H1 (cell line): Measurements from ENCODE around the gene DYSF. TPM values are rescaled to one million over a fixed set of nuclear protein-coding genes. Genes with fewer than 3 reads are reported as not detected.

ENCODE experiments used
- CTCF ChIA-PET: fragments of 300-600 bp; sonication (Branson Sonifier 250); formaldehyde crosslinking; loops from one replicate; lab custom pipeline; 2021; ENCODE audit not compliant: partially characterized antibody; lab: Charles Lee
- POLR2A ChIA-PET: fragments of 300-600 bp; sonication (Branson Sonifier 250); formaldehyde crosslinking; loops from one replicate; lab custom pipeline; 2021; ENCODE audit warnings: inconsistent platforms; ENCODE audit not compliant: partially characterized antibody; lab: Charles Lee
- DNase-seq, 2 experiments: peaks; one replicate each; pipeline versions ENCODE4 v3.0.0 to v3.0.0-alpha.2; 2010 to 2022; ENCODE audit warnings: low spot score in 2 of 2, low read depth in 1 of 2, mixed read lengths in 1 of 2
- FAIRE-seq: peaks from 2 replicates; lab custom pipeline; 2011; peaks lifted over from hg19 to GRCh38; lab: Jason Lieb, UNC
- H2AFZ ChIP-seq: 2 replicates; pipeline ENCODE4 v1.8.1; 2012; ENCODE audit warnings: low read length, inconsistent platforms
- H2AK5ac ChIP-seq: 2 replicates; pipeline ENCODE4 v1.6.1; 2013; ENCODE audit warnings: low read depth, low read length
- H2BK120ac ChIP-seq: replicated peaks from 2 replicates; pipeline ENCODE3; 2013; ENCODE audit warnings: low read depth, low read length, inconsistent platforms
- H2BK12ac ChIP-seq: 2 replicates; pipeline ENCODE4 v1.6.1; 2013; ENCODE audit warnings: low read depth, low read length
- H2BK15ac ChIP-seq: 2 replicates; pipeline ENCODE4 v1.6.1; 2013; ENCODE audit warnings: low read length
- H2BK20ac ChIP-seq: 2 replicates; pipeline ENCODE4 v1.6.1; 2013; ENCODE audit warnings: low read length
- H2BK5ac ChIP-seq: 2 replicates; pipeline ENCODE4 v1.6.1; 2013; ENCODE audit warnings: low read depth, low read length
- H3K14ac ChIP-seq: 2 replicates; pipeline ENCODE4 v1.6.1; 2013; ENCODE audit warnings: inconsistent platforms; ENCODE audit not compliant: insufficient read length
- H3K18ac ChIP-seq: 2 replicates; pipeline ENCODE4 v1.6.1; 2013; ENCODE audit warnings: low read length; ENCODE audit errors: extremely low read depth
- H3K23ac ChIP-seq: 2 replicates; pipeline ENCODE4 v1.6.1; 2013; ENCODE audit warnings: inconsistent platforms; ENCODE audit not compliant: insufficient read length
- H3K23me2 ChIP-seq: 2 replicates; pipeline ENCODE4 v1.6.1; 2013; ENCODE audit warnings: low read depth, low read length
- H3K27ac ChIP-seq: 2 replicates; pipeline ENCODE4 v1.6.1; 2011; ENCODE audit warnings: low read depth, low read length, inconsistent platforms
- H3K27me3 ChIP-seq, 4 experiments: replicated peaks in 1 of 4; 1 replicate in 1 of 4; 2 replicates in 3 of 4; pipeline versions ENCODE4 v1.6.1 to v1.8.1; 2011 to 2013; ENCODE audit warnings: low read length in 3 of 4, mild to moderate bottlenecking in 3 of 4, inconsistent platforms in 2 of 4, mixed read lengths in 2 of 4, moderate library complexity in 1 of 4; ENCODE audit not compliant: control insufficient read depth in 3 of 4, insufficient read depth in 3 of 4; ENCODE audit errors: extremely low read depth in 1 of 4
- H3K36me3 ChIP-seq, 4 experiments: 2 replicates each; pipeline versions ENCODE4 v1.6.1 to v1.8.1; 2011 to 2013; ENCODE audit warnings: mild to moderate bottlenecking in 4 of 4, low read length in 3 of 4, moderate library complexity in 2 of 4, control low read depth in 1 of 4, inconsistent platforms in 1 of 4; ENCODE audit not compliant: insufficient read depth in 4 of 4, control insufficient read depth in 2 of 4
- H3K4ac ChIP-seq: replicated peaks from 2 replicates; pipeline ENCODE3; 2013; ENCODE audit warnings: low read length, low read depth, mixed read lengths, inconsistent platforms; ENCODE audit not compliant: insufficient read length
- H3K4me1 ChIP-seq, 4 experiments: replicated peaks in 1 of 4; 1 replicate in 1 of 4; 2 replicates in 3 of 4; pipeline versions ENCODE4 v1.6.1 to v1.8.1; 2011 to 2013; ENCODE audit warnings: low read length in 3 of 4, inconsistent platforms in 2 of 4, mixed read lengths in 1 of 4; ENCODE audit not compliant: insufficient read depth in 4 of 4, control insufficient read depth in 3 of 4
- H3K4me2 ChIP-seq, 2 experiments: 2 replicates each; pipeline versions ENCODE4 v1.6.1 to v1.8.1; 2011 to 2013; ENCODE audit warnings: low read depth in 2 of 2, low read length in 2 of 2, control low read depth in 1 of 2, inconsistent platforms in 1 of 2, mild to moderate bottlenecking in 1 of 2; ENCODE audit not compliant: insufficient read depth in 1 of 2
- H3K4me3 ChIP-seq, 4 experiments: fragments of 200-600, 300-600 bp in 1 of 4; sonication (generic), shearing (Covaris generic), sonication (Bioruptor Twin) in 1 of 4; 2 replicates each; pipeline versions ENCODE4 v1.5.1 to v1.8.1; 2011 to 2016; ENCODE audit warnings: low read length in 4 of 4, low read depth in 3 of 4, control low read depth in 2 of 4, inconsistent platforms in 2 of 4, mild to moderate bottlenecking in 2 of 4, mixed read lengths in 1 of 4, moderate library complexity in 1 of 4; ENCODE audit not compliant: insufficient read depth in 2 of 4; ENCODE audit errors: extremely low read depth in 1 of 4
- H3K56ac ChIP-seq: replicated peaks from 2 replicates; pipeline ENCODE3; 2013; ENCODE audit warnings: low read depth, mild to moderate bottlenecking, mixed read lengths, low read length, inconsistent platforms; ENCODE audit not compliant: insufficient read length
- H3K79me1 ChIP-seq: 2 replicates; pipeline ENCODE4 v1.6.1; 2013; ENCODE audit warnings: low read depth, low read length, control low read depth
- H3K79me2 ChIP-seq, 2 experiments: 2 replicates each; pipeline versions ENCODE4 v1.6.1 to v1.8.1; 2012 to 2013; ENCODE audit warnings: low read length in 2 of 2, mild to moderate bottlenecking in 2 of 2, inconsistent platforms in 1 of 2; ENCODE audit not compliant: insufficient read depth in 2 of 2, control insufficient read depth in 1 of 2
- H3K9ac ChIP-seq, 4 experiments: replicated peaks in 1 of 4; 1 replicate in 1 of 4; 2 replicates in 3 of 4; pipeline versions ENCODE4 v1.6.1 to v1.8.1; 2011 to 2013; ENCODE audit warnings: low read depth in 3 of 4, low read length in 3 of 4, control low read depth in 2 of 4, mild to moderate bottlenecking in 2 of 4, moderate library complexity in 2 of 4, inconsistent platforms in 1 of 4; ENCODE audit errors: extremely low read depth in 1 of 4
- H3K9me3 ChIP-seq, 2 experiments: 2 replicates each; pipeline versions ENCODE4 v1.6.1 to v1.8.1; 2012 to 2013; ENCODE audit warnings: mild to moderate bottlenecking in 2 of 2, moderate library complexity in 2 of 2, control low read depth in 1 of 2, inconsistent platforms in 1 of 2, low read depth in 1 of 2, low read length in 1 of 2, mixed read lengths in 1 of 2; ENCODE audit not compliant: insufficient read depth in 2 of 2
- H4K20me1 ChIP-seq, 2 experiments: replicated peaks in 1 of 2; 2 replicates each; pipeline versions ENCODE3 to v1.8.1; 2011 to 2013; ENCODE audit warnings: inconsistent platforms in 2 of 2, low read length in 2 of 2, mild to moderate bottlenecking in 1 of 2; ENCODE audit not compliant: insufficient read depth in 2 of 2, control insufficient read depth in 1 of 2
- H4K5ac ChIP-seq: 2 replicates; pipeline ENCODE4 v1.6.1; 2013; ENCODE audit warnings: low read length, low read depth, mixed read lengths, inconsistent platforms; ENCODE audit not compliant: insufficient read length
- H4K8ac ChIP-seq: 2 replicates; pipeline ENCODE4 v1.8.0; 2013; ENCODE audit warnings: mild to moderate bottlenecking, moderate library complexity, low read length, inconsistent platforms; ENCODE audit not compliant: insufficient read depth; ENCODE audit errors: extremely low read depth
- H4K91ac ChIP-seq: replicated peaks from 2 replicates; pipeline ENCODE3; 2013; ENCODE audit warnings: low read length, mixed read lengths, inconsistent platforms; ENCODE audit not compliant: insufficient read length
- CBX8 ChIP-seq: fragments of 300-800, 300-1000 bp; sonication (generic); IDR thresholded peaks from 2 replicates; pipeline ENCODE4 v1.7.1; 2016; ENCODE audit warnings: low read depth, low read length, borderline replicate concordance
- CREB1 ChIP-seq: IDR thresholded peaks from 2 replicates; pipeline ENCODE4 v1.6.1; 2012; ENCODE audit warnings: inconsistent platforms
- MAFK ChIP-seq: IDR thresholded peaks from 2 replicates; pipeline ENCODE4 v1.6.1; 2012; ENCODE audit warnings: low read depth, mild to moderate bottlenecking, improper control_type of control experiment, low read length
- NANOG ChIP-seq: IDR thresholded peaks from 2 replicates; pipeline ENCODE4 v1.6.1; 2011; ENCODE audit warnings: low read length, low read depth, mild to moderate bottlenecking, inconsistent platforms; ENCODE audit not compliant: insufficient read depth, poor library complexity, severe bottlenecking
- POU5F1 ChIP-seq: IDR thresholded peaks from 2 replicates; pipeline ENCODE4 v1.6.1; 2011; ENCODE audit warnings: low read depth, mild to moderate bottlenecking, low read length, moderate library complexity
- SIRT6 ChIP-seq: IDR thresholded peaks from one replicate; pipeline ENCODE4 v1.7.1; 2012; ENCODE audit warnings: low read length, inconsistent platforms
- SRF ChIP-seq: IDR thresholded peaks from 2 replicates; pipeline ENCODE4 v1.6.1; 2011; ENCODE audit warnings: mild to moderate bottlenecking, low read depth, low read length, moderate library complexity
- TAF7 ChIP-seq: optimal IDR thresholded peaks from 2 replicates; pipeline ENCODE3; 2011; ENCODE audit warnings: low read depth, mild to moderate bottlenecking, inconsistent platforms, low read length, moderate library complexity, borderline replicate concordance
- ZNF274 ChIP-seq: IDR thresholded peaks from 2 replicates; pipeline ENCODE4 v1.7.0; 2012; ENCODE audit warnings: low read length, borderline replicate concordance; ENCODE audit errors: extremely low read depth
- WGBS, 2 experiments: shearing (Covaris generic) in 1 of 2; methylation state at CpG; one replicate each; pipeline versions ENCODE4 v1.1.6 to v1.1.7; 2013 to 2015; ENCODE audit warnings: low lambda C conversion rate in 2 of 2, mixed read lengths in 2 of 2, inconsistent platforms in 1 of 2, low coverage in 1 of 2, missing lambda C conversion rate in 1 of 2; ENCODE audit not compliant: insufficient replicate concordance in 2 of 2, insufficient coverage in 1 of 2, insufficient read length in 1 of 2; ENCODE audit errors: extremely low coverage in 1 of 2, missing lambda C conversion rate in 1 of 2; 5-methylcytosine and 5-hydroxymethylcytosine counted together
- polyA plus RNA-seq, 7 experiments: library from polyadenylated mRNA; depleted of rRNA in 3 of 7; stranded (reverse) in 5 of 7; unstranded in 2 of 7; fragments of >200 nt in 5 of 7; fragments of 200-250 nt in 2 of 7; gene quantifications; 1 replicate in 5 of 7; 2 replicates in 1 of 7; 4 replicates in 1 of 7; pipeline versions ENCODE4 v1.2.1 to v1.2.3, GENCODE V29; 2011 to 2013; ENCODE audit warnings: missing spikeins in 2 of 7, mixed read lengths in 2 of 7
- total RNA-seq: library from RNA; stranded (reverse); fragmentation: NEBNext Ultra II Directional; extraction: Animal tissue kit (Norgen Biotek cat#: 25700); gene quantifications from 2 replicates; pipeline ENCODE4 v1.2.1, GENCODE V29; 2021
- TF ChIP-seq, protein P1 (sequence below): IDR thresholded peaks from 2 replicates; pipeline ENCODE4 v1.6.1; 2012; ENCODE audit warnings: inconsistent platforms
- TF ChIP-seq, protein P2 (sequence below): IDR thresholded peaks from 2 replicates; pipeline ENCODE4 v1.6.1; 2012; ENCODE audit warnings: low read length, inconsistent platforms

DYSF gene
- total and polyA plus RNA-seq, 2 of the 8 experiments (the other 6 are each of a cell fraction or from before 2014, with no cell fraction given) = 5.8 to 7.1 TPM

DNA sequence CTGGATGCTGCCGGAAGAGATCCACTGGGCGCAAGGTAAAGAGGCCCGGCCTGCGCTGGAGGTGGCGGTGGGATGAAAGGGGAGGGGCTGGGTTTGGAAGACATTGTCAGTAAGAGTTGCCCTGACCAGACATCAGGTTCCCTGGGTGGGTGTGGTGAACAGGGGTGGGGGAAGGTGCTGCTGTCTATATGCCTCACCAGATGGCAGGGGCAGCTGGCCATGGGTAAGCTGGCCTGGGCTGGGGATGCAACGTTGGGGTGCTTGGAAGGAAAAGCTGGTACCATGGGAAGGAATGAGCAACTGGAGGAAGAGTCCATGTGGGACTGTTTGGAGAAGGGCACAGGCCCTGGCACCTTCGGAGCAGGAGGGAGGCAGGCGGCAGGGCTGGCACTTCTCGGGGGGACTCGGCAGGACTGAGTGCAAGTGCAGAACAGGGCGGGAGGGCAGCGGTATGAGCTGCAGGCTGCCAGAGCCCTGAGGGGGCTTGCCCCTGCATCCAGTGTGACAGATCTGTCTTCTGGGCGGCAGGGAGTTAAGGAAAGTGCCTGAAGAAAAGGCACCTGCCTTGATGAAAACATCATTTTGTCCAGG, 146.4 kb downstream of the DYSF start:
- H2BK5ac ChIP-seq = no peak overlapping the region
- H3K4me3 ChIP-seq = no peak overlapping the region
- no peaks in the 10 kb centered on the region for H3K23me2 ChIP-seq
- no peak overlapping the region for H4K8ac ChIP-seq
- WGBS, 2 experiments = 89% methylated on average over 8 of the region's 13 CpGs; no CpG with 5 or more reads in 1 of the 2 experiments
- FAIRE-seq (no peak), DNase-seq (no peak)
- no peak overlapping the region for H2AFZ ChIP-seq
- H3K18ac ChIP-seq = no peak overlapping the region
- no peak overlapping the region for H3K23ac ChIP-seq
- H3K79me1 ChIP-seq = no peaks in the 10 kb centered on the region
- no peaks in the 10 kb centered on the region for H3K36me3 ChIP-seq
- no peak overlapping the region for H3K27ac ChIP-seq
- H4K91ac ChIP-seq = no peak overlapping the region
- no peak overlapping the region for H3K14ac ChIP-seq
- H4K20me1 ChIP-seq = no peaks in the 10 kb centered on the region
- no peak overlapping the region for H3K9ac ChIP-seq
- no peak overlapping the region for H2BK20ac ChIP-seq
- no peak overlapping the region for H2BK12ac ChIP-seq
- peaks cover 0 to 6% (median 0%) of the 10 kb centered on the region in 4 experiments; a peak in 1 of 7 replicates for H3K4me1 ChIP-seq
- no peak overlapping the region for H2BK120ac ChIP-seq
- no peaks in the 10 kb centered on the region for H3K79me2 ChIP-seq
- no peaks in the 10 kb centered on the region for H3K27me3 ChIP-seq
- no peak overlapping the region for H3K4me2 ChIP-seq
- POLR2A ChIA-PET = no interaction called here
- CTCF ChIA-PET = interaction anchor here (0.6 to 2.0 kb wide), 3 partner anchors 13 to 198 kb away, joined by 3 to 7 read pairs (median 3); no protein-coding TSS in a partner anchor
- no peak overlapping the region for H4K5ac ChIP-seq
- H3K9me3 ChIP-seq = no peaks in the 10 kb centered on the region
- H3K56ac ChIP-seq = no peak overlapping the region
- H2BK15ac ChIP-seq = no peak overlapping the region
- no peak overlapping the region for H3K4ac ChIP-seq
- no peak overlapping the region for H2AK5ac ChIP-seq
- TF ChIP-seq, protein P1, sequence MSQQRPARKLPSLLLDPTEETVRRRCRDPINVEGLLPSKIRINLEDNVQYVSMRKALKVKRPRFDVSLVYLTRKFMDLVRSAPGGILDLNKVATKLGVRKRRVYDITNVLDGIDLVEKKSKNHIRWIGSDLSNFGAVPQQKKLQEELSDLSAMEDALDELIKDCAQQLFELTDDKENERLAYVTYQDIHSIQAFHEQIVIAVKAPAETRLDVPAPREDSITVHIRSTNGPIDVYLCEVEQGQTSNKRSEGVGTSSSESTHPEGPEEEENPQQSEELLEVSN = no peak
- TF ChIP-seq SRF (no peak), CBX8 (no peak), POU5F1 (no peak), CREB1 (no peak), ZNF274 (no peak), TAF7 (no peak), NANOG (no peak), MAFK (no peak), SIRT6 (no peak)
- TF ChIP-seq, protein P2, sequence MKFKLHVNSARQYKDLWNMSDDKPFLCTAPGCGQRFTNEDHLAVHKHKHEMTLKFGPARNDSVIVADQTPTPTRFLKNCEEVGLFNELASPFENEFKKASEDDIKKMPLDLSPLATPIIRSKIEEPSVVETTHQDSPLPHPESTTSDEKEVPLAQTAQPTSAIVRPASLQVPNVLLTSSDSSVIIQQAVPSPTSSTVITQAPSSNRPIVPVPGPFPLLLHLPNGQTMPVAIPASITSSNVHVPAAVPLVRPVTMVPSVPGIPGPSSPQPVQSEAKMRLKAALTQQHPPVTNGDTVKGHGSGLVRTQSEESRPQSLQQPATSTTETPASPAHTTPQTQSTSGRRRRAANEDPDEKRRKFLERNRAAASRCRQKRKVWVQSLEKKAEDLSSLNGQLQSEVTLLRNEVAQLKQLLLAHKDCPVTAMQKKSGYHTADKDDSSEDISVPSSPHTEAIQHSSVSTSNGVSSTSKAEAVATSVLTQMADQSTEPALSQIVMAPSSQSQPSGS = no peak
